DND-41 (cell line): ENCODE measurements around the gene SUSD4.

Experiments
- EZH2 ChIP-seq: IDR thresholded peaks from 3 replicates; pipeline ENCODE4 v1.6.1; 2012; ENCODE audit warnings: borderline replicate concordance, low read depth, mild to moderate bottlenecking, moderate library complexity, low read length, inconsistent platforms; ENCODE audit not compliant: severe bottlenecking
- TF ChIP-seq, protein P1 (sequence below): IDR thresholded peaks from 2 replicates; pipeline ENCODE4 v1.5.1; 2012; ENCODE audit warnings: borderline replicate concordance, low read length, moderate library complexity, mild to moderate bottlenecking; ENCODE audit not compliant: poor library complexity, severe bottlenecking; ENCODE audit errors: extremely low read depth

GRCh38 chr1:223250632-223251015 lies 113.4 kb downstream of the SUSD4 start:
- TF ChIP-seq, protein P1, sequence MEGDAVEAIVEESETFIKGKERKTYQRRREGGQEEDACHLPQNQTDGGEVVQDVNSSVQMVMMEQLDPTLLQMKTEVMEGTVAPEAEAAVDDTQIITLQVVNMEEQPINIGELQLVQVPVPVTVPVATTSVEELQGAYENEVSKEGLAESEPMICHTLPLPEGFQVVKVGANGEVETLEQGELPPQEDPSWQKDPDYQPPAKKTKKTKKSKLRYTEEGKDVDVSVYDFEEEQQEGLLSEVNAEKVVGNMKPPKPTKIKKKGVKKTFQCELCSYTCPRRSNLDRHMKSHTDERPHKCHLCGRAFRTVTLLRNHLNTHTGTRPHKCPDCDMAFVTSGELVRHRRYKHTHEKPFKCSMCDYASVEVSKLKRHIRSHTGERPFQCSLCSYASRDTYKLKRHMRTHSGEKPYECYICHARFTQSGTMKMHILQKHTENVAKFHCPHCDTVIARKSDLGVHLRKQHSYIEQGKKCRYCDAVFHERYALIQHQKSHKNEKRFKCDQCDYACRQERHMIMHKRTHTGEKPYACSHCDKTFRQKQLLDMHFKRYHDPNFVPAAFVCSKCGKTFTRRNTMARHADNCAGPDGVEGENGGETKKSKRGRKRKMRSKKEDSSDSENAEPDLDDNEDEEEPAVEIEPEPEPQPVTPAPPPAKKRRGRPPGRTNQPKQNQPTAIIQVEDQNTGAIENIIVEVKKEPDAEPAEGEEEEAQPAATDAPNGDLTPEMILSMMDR: no peak
- no peak for TF ChIP-seq EZH2
